Activated naive CD4-positive, alpha-beta T cell treated with anti-CD3 and anti-CD28 coated beads, Interleukin-2, amount 50 U/mL, for 24 hours (primary cell): ENCODE results near the gene GRAP.

Experiments used
- H3K27ac Mint-ChIP-seq: one replicate; pipeline ENCODE4 v1.8.0; 2021; ENCODE audit warnings: mild to moderate bottlenecking, mixed read lengths
- H3K27me3 Mint-ChIP-seq: one replicate; pipeline ENCODE4 v1.8.0; 2021; ENCODE audit warnings: mixed read lengths
- H3K36me3 Mint-ChIP-seq: one replicate; pipeline ENCODE4 v1.8.0; 2021; ENCODE audit warnings: mixed read lengths
- H3K4me1 Mint-ChIP-seq: one replicate; pipeline ENCODE4 v1.8.0; 2021; ENCODE audit warnings: mixed read lengths
- H3K4me3 Mint-ChIP-seq: one replicate; pipeline ENCODE4 v1.8.0; 2021; ENCODE audit warnings: mild to moderate bottlenecking, mixed read lengths
- H3K9me3 Mint-ChIP-seq: one replicate; pipeline ENCODE4 v1.8.0; 2021; ENCODE audit warnings: mixed read lengths

Gene GRAP

GRCh38 chr17:19002805-19003542 lies 43.8 kb downstream of the GRAP start:
- Mint-ChIP-seq H3K9me3 (no peaks in the 10 kb centered on the region), H3K4me3 (peak overlapping the region; percentile 91), H3K4me1 (peaks cover 17% of the 10 kb centered on the region), H3K36me3 (peaks cover 5% of the 10 kb centered on the region), H3K27ac (peak overlapping the region; percentile 46), H3K27me3 (no peaks in the 10 kb centered on the region)

GRCh38 chr17:19001907-19002590 lies 44.7 kb downstream of the GRAP start:
- H3K36me3 Mint-ChIP-seq = peaks cover 5% of the 10 kb centered on the region
- H3K4me3 Mint-ChIP-seq = peak overlapping the region; percentile 91
- H3K4me1 Mint-ChIP-seq = peaks cover 21% of the 10 kb centered on the region
- H3K27ac Mint-ChIP-seq = peak overlapping the region; percentile 4
- no peaks in the 10 kb centered on the region for H3K9me3 Mint-ChIP-seq
- H3K27me3 Mint-ChIP-seq = no peaks in the 10 kb centered on the region

GRCh38 chr17:19000531-19001325 lies 46.0 kb downstream of the GRAP start:
- Mint-ChIP-seq H3K27me3 (no peaks in the 10 kb centered on the region), H3K4me3 (peak overlapping the region; percentile 59), H3K9me3 (no peaks in the 10 kb centered on the region), H3K4me1 (peaks cover 24% of the 10 kb centered on the region), H3K36me3 (peaks cover 10% of the 10 kb centered on the region), H3K27ac (no peak overlapping the region)

GRCh38 chr17:18999911-19000310 lies 46.8 kb downstream of the GRAP start:
- H3K4me3 Mint-ChIP-seq = no peak overlapping the region
- no peak overlapping the region for H3K27ac Mint-ChIP-seq
- peaks cover 30% of the 10 kb centered on the region for H3K4me1 Mint-ChIP-seq
- H3K9me3 Mint-ChIP-seq = peaks cover 4% of the 10 kb centered on the region
- H3K27me3 Mint-ChIP-seq = no peaks in the 10 kb centered on the region
- H3K36me3 Mint-ChIP-seq = peaks cover 15% of the 10 kb centered on the region

- H3K4me1 Mint-ChIP-seq = peaks cover 33% of the 10 kb centered on the region
- H3K27ac Mint-ChIP-seq = no peak overlapping the region
- no peaks in the 10 kb centered on the region for H3K27me3 Mint-ChIP-seq
- H3K4me3 Mint-ChIP-seq = no peak overlapping the region
- peaks cover 4% of the 10 kb centered on the region for H3K9me3 Mint-ChIP-seq
- peaks cover 16% of the 10 kb centered on the region for H3K36me3 Mint-ChIP-seq
Measured at GRCh38 chr17:18999394-18999793, 47.4 kb downstream of the GRAP start.

- Mint-ChIP-seq H3K27ac (no peak overlapping the region), H3K4me3 (no peak overlapping the region), H3K9me3 (peaks cover 4% of the 10 kb centered on the region), H3K27me3 (no peaks in the 10 kb centered on the region), H3K4me1 (peaks cover 44% of the 10 kb centered on the region), H3K36me3 (peaks cover 19% of the 10 kb centered on the region)
Measured at GRCh38 chr17:18997650-18998196, 49.0 kb downstream of the GRAP start.

- H3K27me3 Mint-ChIP-seq = no peaks in the 10 kb centered on the region
- peaks cover 37% of the 10 kb centered on the region for H3K4me1 Mint-ChIP-seq
- peaks cover 4% of the 10 kb centered on the region for H3K9me3 Mint-ChIP-seq
- H3K36me3 Mint-ChIP-seq = peaks cover 16% of the 10 kb centered on the region
- no peak overlapping the region for H3K4me3 Mint-ChIP-seq
- H3K27ac Mint-ChIP-seq = no peak overlapping the region
Measured at GRCh38 chr17:18996458-18996857, 50.3 kb downstream of the GRAP start.

GRCh38 chr17:18995220-18995619 lies 51.5 kb downstream of the GRAP start:
- Mint-ChIP-seq H3K36me3 (peaks cover 14% of the 10 kb centered on the region), H3K4me3 (no peak overlapping the region), H3K27me3 (no peaks in the 10 kb centered on the region), H3K4me1 (peaks cover 34% of the 10 kb centered on the region), H3K9me3 (peaks cover 4% of the 10 kb centered on the region), H3K27ac (no peak overlapping the region)

- Mint-ChIP-seq H3K4me3 (no peak overlapping the region), H3K4me1 (peaks cover 34% of the 10 kb centered on the region), H3K9me3 (peaks cover 4% of the 10 kb centered on the region), H3K27ac (no peak overlapping the region), H3K36me3 (peaks cover 14% of the 10 kb centered on the region), H3K27me3 (no peaks in the 10 kb centered on the region)
Measured at GRCh38 chr17:18994631-18995030, 52.1 kb downstream of the GRAP start.

GRCh38 chr17:18993905-18994526 lies 52.7 kb downstream of the GRAP start:
- Mint-ChIP-seq H3K4me1 (peaks cover 34% of the 10 kb centered on the region), H3K27ac (no peak overlapping the region), H3K9me3 (peaks cover 4% of the 10 kb centered on the region), H3K4me3 (no peak overlapping the region), H3K36me3 (peaks cover 14% of the 10 kb centered on the region), H3K27me3 (no peaks in the 10 kb centered on the region)

- no peaks in the 10 kb centered on the region for H3K27me3 Mint-ChIP-seq
- no peak overlapping the region for H3K27ac Mint-ChIP-seq
- H3K9me3 Mint-ChIP-seq = peaks cover 4% of the 10 kb centered on the region
- H3K4me3 Mint-ChIP-seq = no peak overlapping the region
- H3K36me3 Mint-ChIP-seq = peaks cover 14% of the 10 kb centered on the region
- H3K4me1 Mint-ChIP-seq = peaks cover 31% of the 10 kb centered on the region
Measured at GRCh38 chr17:18992454-18993130, 54.2 kb downstream of the GRAP start.

GRCh38 chr17:18991531-18992315 lies 55.0 kb downstream of the GRAP start:
- H3K4me3 Mint-ChIP-seq = no peak overlapping the region
- peaks cover 30% of the 10 kb centered on the region for H3K4me1 Mint-ChIP-seq
- no peaks in the 10 kb centered on the region for H3K27me3 Mint-ChIP-seq
- no peak overlapping the region for H3K27ac Mint-ChIP-seq
- H3K9me3 Mint-ChIP-seq = peaks cover 4% of the 10 kb centered on the region
- peaks cover 13% of the 10 kb centered on the region for H3K36me3 Mint-ChIP-seq

- Mint-ChIP-seq H3K36me3 (peaks cover 12% of the 10 kb centered on the region), H3K4me3 (no peak overlapping the region), H3K27me3 (no peaks in the 10 kb centered on the region), H3K4me1 (peaks cover 25% of the 10 kb centered on the region), H3K9me3 (peaks cover 4% of the 10 kb centered on the region), H3K27ac (no peak overlapping the region)
Measured at GRCh38 chr17:18990331-18990730, 56.4 kb downstream of the GRAP start.

GRCh38 chr17:18988546-18989173 lies 58.1 kb downstream of the GRAP start:
- H3K9me3 Mint-ChIP-seq = no peaks in the 10 kb centered on the region
- peaks cover 7% of the 10 kb centered on the region for H3K36me3 Mint-ChIP-seq
- no peak overlapping the region for H3K27ac Mint-ChIP-seq
- no peak overlapping the region for H3K4me3 Mint-ChIP-seq
- peaks cover 13% of the 10 kb centered on the region for H3K4me1 Mint-ChIP-seq
- H3K27me3 Mint-ChIP-seq = no peaks in the 10 kb centered on the region
